GM21576 (cell line): ENCODE results near the gene FBXO11.
"Not testable (repeated sequence)": the region's sequence is repeated elsewhere in the genome, so short reads cannot be mapped to it uniquely, and the experiment has no call there.

Experiments used
- ATAC-seq: cut with Tn5 transposase; IDR thresholded peaks from one replicate; pipeline ENCODE4 v1.9.1; 2021; ENCODE audit warnings: mild to moderate bottlenecking, moderate library complexity; ENCODE audit not compliant: unreplicated experiment

The FBXO11 gene

DNA sequence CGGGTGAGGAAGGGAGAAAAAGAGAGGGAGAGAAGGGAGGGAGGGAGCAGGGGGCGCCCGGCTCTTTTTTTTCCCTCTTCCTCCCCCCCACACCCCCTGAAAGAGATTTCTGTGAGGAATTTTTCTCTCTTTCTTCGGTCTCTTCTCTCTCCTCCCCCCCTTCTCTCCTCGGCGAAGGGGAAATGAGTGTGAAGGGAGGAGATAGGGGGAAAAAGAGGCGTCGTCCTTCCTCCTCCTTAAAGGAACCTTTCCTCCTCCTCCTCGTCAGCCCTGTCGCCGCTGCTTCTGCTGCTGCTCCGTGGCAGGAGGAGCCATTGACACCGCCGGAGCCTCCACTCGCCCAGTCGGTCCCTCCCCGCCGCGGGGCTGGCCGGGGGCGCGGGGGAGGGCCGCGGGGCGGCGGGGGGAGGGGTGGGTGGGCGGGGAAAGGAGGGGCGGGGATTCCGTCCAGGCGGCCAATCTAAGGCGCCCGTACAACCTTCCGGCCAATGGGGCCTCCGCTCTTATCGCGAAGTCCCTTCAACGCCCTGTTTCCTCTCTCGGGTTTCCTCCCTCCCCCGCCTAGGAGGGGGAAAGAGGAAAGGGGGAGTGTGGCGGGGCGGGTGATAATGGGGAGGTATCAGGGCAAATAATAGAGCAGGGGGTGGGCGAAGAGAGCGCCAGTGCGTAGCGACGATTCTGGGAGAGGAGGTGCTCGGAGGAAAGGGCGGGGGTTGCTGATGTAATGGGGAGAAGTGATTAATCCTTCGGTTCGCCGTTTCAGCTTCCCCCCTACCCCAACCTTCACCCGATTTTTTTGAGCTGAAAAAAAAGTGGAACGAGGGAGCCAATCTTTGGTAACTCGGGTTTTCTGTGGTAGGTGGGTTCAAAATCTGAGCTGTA lies at the start of gene FBXO11:
Gene FBXO11 (minus strand): TSS at position 342 of the 882 bp plus-strand sequence. CDS start 778 bp downstream, outside the sequence.
- ATAC-seq: peak; percentile 88

DNA sequence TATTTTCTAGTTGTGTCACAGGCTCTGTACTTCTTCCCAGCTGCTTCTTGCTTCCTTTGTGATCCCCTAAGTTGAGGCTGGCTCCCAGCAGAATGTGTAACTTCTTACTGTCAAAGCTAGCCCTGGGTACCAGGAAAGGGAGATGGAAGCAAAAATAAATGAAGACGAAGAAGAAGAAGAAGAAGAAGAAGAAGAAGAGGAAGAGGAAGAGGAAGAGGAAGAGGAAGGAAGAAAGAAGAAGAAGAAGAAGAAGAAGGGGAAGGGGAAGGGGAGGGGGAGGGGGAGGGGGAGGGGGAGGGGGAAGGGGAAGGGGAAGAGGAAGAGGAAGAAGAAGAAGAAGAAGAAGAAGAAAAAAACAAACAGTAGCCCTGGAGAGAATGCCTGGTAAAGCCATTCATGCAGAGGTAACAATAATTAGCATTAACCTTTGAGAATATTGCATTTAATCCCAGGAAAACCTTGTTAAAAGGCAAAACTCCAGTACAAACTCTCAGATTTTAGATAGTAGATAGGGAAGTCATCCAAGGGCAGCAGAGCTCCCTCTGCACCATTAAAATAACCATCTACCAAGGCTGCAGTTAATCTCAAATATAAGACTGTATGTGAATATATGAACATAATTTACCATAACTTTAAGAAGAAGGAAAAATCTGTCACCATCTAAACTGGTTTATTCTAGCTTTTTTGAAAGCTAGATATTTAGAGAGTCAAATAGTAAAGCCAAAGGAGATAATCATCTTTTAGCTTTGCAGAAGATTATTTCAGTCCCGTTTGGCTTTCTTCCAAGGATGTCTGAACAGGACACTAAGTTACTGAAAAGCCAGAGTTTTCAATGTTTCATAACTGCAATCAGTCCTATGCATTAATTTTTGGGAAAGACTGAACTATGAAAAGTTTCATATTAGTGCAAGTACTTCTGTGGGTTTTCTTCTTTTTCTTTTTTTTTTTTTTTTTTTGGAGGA lies 44.3 kb upstream of the FBXO11 start:
- no peak for ATAC-seq

DNA sequence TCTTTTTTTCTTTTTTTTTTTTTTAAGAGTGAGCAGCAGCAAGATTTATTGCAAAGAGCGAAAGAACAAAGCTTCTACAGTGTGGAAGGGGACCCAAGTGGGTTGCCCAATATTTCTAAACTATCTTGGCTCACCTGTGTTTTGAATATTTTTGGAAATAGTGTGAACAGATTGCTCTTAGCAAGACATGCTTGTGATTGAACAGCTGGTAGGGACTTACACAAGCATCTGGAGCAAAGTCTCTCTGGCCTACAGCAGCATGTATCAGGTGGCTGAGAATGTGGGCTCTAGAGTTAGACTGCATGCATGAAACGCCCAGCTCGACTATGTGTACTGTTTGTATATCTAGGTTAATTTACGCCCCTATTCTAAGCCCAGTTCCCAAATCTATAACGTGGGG lies 40.3 kb upstream of the FBXO11 start:
- ATAC-seq: no peak

DNA sequence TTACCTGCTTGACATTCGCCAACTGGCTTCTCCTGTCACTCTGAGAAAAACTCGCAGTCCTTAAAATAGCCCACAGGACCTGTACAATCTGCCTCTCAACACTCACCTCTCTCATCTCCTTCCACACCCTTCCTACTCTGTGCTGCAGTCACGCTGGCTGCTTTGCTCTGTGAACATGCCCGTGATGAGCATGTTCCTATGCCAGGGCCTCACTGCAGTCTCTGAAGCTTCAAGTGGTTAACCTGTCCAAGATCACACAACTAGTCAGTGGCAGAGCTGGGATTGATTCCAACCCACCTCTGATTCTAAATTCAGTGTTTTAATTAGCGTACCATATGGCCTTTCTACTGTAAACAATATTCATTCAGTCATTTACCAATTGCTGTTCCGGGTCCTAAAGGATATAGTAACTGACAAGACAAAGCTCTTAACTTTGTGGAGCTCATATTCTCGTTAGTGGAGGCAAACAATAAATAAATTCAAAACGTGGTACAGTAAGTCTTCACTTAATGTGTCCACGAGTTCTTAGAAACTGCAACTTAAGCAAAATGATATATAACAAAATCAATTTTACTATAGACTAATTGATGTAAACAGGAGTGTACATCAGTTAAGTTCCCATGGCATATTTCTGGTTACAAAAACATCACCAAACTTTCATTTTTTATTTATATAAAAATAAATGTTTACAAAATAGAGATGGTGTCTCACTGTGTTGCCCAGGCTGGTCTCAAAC lies 38.9 kb upstream of the FBXO11 start:
- ATAC-seq: no peak

DNA sequence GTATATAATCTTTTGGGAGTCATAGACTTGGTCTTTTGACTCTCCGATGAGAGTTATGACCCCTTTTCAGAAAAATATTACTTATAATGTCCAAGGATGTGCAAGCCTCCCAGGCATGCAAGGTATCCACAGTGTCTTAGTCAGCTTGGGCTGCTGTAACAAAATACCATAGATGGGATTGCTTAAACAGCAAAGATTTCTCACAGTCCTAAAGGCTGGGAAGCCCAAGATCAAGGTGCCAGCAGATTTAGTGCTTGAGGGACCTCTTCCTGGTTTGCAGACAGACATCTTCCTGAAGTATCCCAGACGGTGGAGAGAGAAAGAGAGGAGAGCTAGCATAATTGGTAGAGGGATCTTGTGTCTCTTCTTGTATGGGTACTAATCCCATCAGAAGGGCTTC lies 35.6 kb upstream of the FBXO11 start:
- ATAC-seq: no peak

DNA sequence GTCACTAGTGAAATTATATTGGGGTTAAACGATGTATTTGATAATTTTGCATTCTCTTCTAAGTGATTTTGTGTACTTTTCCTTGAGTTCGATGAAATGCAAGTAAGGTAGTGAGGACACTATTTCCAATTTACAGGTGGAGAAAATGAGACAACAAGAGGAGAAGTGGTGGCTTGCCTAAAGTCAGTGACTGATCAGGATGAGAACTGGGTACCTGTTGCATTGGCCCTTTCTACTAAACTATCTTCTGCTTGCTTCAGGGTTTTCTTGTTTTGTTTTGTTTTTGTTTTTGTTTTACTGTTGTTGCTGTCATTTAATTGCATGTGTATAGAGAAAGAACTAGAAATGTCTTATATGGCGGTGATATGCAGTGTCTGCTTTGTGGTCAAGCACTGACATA lies 31.4 kb upstream of the FBXO11 start:
- no peak for ATAC-seq

DNA sequence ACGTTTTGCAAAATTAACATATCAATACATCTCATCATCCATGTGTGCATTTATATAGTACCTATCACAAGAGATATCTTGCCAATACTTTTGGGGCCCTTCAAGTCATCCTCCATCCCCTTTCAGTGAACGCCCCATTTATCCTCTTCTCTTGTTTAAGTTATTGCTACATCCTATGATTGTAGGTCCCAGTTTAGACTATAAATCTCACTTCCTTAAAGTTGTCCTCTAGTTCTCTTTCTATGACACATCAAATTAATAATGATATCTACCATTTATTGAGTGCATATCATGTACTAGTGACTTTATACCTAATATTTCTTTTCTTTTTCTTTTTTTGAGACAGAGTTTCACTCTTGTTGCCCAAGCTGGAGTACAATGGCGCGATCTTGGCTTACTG lies 28.8 kb upstream of the FBXO11 start:
- ATAC-seq: no peak

DNA sequence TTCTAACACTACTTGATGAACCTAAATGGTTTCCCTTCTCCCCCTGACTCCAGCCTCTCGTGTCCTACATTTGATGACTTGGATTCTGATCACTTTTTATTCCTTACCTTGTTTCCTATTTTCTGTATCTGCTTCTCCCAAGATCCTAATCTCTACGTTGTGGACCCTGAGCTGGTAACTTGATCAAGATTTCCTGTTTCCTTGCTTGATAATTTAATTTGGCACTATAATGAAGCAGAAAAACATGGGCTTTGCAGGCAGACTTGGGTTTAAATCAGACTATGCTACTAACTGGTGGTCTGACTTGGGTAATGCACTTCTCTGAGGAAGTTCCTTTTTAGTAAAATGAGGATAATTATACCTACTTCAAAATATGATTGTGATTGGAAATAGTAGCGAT lies 11.7 kb upstream of the FBXO11 start:
- no peak for ATAC-seq

DNA sequence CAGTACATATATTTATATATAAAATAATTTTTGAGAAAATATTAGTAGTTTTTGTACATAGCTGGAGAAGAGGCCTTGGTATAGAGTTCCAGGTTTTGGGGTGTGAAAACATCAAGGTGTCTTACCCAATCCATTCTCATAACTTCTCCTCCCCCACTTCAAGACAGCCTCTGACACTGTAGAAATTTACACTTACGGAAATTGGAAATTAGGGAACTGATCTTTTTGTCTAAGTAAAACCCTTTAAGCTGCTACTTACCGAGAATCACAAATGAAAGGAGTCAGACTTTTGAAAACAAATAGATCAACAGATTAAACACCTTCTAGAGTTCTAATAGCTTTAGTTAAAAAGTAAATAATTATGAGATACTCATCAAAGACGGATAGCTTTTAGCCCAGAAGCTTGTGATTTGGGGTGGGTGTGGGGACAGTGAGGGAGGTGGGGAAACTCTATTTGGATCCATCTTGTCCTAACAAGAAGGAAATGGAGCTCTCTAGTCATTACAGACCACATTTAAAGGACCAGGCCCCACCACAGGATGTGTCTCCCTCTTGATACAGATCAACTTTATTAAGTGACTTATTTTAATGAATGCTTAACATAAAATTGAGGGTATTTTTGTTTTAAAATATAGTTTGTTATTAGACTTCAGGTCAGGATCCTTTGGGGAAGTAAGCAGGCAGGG lies 11.1 kb upstream of the FBXO11 start:
- no peak for ATAC-seq

DNA sequence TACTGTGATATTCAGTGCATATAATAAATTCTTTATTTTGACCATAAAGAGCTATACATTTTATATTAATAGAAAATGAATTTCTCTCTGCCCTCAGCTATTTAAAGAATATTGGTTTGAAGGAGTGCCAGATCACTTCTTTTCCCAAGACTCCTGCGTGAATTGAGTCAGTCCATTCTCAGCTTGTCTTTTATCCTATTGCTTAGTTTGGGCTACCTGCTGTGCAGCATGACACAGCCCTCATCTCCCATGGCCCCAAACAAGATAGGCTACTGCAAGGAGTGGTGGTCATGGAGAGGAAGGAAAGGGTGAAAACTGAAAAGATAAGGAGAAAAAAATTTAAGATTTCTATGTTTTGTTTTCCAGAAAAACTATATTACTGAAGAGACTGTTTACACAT lies 10.1 kb upstream of the FBXO11 start:
- no peak for ATAC-seq

DNA sequence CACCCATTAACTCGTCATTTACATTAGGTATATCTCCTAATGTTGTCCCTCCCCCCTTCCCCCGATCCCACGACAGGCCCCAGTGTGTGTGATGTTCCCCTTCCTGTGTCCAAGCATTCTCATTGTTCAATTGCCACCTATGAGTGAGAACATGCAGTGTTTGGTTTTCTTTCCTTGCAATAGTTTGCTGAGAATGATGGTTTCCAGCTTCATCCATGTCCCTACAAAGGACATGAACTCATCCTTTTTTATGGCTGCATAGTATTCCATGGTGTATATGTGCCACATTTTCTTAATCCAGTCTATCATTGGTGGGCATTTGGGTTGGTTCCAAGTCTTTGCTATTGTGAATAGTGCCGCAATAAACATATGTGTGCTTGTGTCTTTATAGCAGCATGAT lies 4.4 kb upstream of the FBXO11 start:
- not testable (repeated sequence) for ATAC-seq

DNA sequence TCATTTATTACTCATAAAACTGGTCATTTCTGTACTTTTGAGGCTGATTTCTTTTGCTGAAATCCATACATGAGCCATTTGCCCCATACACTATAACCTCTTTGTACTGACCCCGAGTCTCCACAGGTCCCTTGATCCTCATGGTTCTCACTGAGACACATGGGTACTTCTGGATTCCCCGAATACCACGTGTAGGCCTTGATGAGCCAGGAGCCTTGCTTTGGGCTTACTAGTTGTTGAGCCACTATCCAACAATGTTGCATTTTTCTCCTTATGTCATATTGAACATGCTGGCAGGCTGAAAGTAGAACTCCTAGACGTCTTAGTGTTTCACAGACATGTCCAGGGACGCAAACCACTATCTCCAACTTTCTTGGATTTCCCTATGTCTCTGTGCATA lies 2.4 kb upstream of the FBXO11 start:
- ATAC-seq: no peak

DNA sequence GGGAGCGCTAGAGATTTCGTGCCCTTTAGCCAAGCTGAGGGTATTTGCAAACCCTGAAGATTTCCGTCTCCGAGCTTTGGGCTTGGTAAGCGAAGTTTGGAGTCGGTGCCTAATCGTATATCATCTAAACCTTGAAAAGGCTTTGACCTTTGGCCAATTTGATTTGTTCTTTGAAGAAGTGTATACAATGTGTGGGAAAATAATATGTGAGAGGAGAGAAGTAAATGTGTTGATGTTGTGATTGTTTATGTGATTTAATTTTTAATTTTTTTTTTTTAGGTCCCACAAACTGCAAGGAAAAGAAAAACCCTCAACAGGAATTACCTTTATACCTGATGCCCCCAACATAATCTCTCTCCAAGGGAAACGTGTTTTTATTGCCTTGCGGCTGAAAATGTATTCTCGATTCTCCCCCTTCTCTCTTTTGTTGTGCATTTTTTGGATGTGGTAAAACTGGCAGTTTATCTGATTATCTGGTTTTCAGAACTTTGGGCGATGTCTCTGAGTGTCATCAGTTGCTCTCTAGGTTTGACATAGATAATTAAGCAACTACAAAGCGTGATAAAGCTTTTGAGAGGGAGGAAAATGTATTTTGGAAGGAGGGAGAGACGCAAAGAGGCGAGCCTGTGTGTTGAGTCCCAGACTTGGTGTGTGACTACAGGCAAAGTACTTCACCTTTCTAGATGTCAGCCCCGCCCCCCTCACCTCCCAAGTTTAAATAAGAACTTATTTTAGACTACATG lies 912 bp upstream of the FBXO11 start:
- ATAC-seq: no peak

DNA sequence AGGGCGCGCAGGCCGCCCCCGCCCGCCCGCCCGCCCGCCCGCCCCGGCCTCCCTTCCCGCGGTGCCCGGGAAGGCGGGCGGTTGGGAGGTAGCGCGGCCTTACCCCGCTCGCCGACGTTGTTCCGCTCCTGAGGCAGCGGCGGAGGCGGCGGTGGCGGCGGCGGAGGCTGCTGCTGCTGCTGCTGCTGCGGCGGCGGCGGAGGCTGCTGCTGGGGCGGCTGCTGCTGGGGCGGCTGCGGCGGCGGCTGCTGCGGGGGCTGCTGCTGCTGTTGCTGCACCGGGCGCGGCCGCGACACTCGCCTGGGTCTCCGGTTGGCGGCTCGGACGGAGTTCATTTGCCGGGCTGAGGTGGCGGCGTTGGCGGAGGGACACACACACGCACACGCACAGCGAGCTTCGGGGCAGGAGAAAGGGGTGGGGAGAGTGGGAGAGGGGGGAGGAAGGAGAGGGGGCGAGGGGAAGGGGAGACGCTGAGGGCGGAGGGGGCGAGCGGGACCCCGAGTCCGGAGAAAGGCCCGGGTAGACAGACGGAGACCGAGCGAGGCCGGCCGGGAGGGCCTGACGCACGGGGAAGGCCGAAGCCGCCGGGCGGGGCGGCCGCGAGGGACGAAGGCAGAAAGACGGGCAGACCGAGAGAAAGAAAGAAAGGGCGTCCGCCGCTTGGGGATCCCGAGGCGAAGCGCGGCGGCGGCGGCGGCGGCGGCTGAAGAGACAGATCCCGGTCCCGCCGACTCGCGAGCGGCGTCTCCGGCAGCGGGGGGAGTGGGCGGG lies 727 bp downstream of the FBXO11 start:
- no peak for ATAC-seq

DNA sequence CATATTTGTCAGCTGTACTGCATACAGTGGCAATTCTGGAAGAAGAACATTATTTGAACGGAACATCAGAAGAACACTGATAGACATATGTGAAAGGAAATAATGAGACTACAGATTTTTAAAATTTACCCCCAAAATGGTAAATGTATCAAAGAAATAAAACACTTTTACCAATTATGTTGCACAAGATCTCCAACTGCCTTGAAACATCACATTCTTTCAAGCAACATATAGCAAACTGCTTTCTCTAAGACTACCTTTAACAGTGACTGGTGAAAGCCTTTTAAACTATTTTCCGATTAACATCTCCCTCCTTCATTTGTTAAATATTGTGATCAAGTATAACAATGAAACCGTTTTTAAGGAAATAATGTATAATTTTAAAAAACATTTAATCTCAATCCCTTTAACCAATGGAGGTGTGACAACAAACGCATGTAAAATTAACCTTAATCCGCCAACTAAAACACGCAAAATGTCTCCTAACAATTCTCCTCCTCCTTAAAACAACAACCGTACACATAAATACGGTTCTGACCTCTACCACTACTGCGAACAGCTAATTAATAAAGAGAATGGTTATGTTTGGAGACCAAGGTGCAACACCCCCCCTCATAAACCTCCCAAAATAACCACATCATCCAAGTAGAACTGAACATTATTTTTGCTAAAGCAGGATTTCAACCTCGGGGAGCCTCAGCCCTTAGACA lies 2.4 kb downstream of the FBXO11 start:
- ATAC-seq: no peak

DNA sequence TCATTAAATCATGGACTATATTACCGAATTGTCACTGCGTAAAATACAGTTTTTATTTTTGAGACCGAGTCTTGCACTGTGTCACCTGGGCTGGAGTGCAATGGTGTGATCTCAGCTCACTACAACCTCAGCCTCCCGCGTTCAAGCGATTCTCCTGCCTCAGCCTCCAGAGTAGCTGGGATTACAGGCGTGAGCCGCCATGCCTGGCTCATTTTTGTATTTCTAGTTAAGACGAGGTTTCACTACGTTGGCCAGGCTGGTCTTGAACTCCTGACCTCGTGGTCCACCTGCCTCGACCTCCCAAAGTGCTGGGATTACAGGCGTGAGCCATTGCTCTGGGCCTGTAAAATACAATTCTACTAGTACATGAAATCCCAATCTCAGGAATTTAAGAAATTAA lies 4.4 kb downstream of the FBXO11 start:
- not testable (repeated sequence) for ATAC-seq

DNA sequence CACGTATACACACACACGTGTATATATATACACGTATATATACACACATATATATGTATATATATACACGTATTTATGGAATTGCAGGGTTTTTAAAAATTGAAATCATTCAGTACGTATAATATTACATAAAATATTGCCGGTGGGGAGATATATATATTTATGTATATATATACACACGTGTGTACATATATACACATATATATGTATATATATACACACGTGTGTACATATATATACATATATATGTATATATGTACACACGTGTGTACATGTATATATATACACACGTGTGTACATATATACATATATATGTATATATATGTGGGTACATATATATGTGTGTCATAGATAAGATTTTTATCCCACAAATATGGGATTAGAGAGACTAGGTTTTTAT lies 5.4 kb downstream of the FBXO11 start:
- ATAC-seq: no peak
